ENCODE measurements around the gene GRPEL1.

Gene GRPEL1

DNA sequence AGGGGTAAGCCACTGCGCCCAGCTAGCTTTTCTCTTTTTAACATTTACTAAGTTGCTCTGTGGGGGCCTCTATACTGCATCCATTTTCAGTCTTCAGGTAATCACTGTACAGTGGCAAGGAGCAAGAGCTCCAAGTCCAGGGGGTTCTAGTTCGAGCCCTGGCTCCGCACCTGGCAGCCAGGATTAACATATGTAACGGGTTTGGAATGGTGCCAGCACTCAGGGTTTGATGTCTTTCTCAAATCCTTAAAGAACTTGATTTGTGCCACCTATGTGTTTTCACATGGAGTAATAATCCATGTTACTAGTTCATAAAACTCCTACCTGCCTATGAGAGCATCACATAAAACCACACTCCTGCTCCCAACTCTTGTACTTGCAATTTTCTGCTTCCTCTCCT lies 4.5 kb downstream of the GRPEL1 start:
- no peak overlapping the region for H4K91ac ChIP-seq (ENCODE audit: low read length)
- no peak overlapping the region for H3K18ac ChIP-seq (ENCODE audit: low read depth in 1 of 2, low read length in 2 of 2)
- no peak overlapping the region for H2AFZ ChIP-seq (ENCODE audit: low read depth, low read length)
- no peak overlapping the region for H3K4me2 ChIP-seq (ENCODE audit: low read length, poor library complexity, severe bottlenecking)
- peaks cover 42 to 63% of the 10 kb centered on the region in 2 experiments for H3K36me3 ChIP-seq (ENCODE audit: control insufficient read depth in 1 of 2, insufficient read depth in 2 of 2, low read depth in 1 of 2, low read length in 2 of 2)
- no peak overlapping the region for H2AK5ac ChIP-seq (ENCODE audit: low read length, severe bottlenecking)
- H3K9ac ChIP-seq (ENCODE audit: low read length) = no peak overlapping the region
- peaks cover 33% of the 10 kb centered on the region for H3K79me1 ChIP-seq (replicated peaks; ENCODE audit: low read length, poor library complexity, severe bottlenecking)
- H3K27me3 ChIP-seq (ENCODE audit: control insufficient read depth in 1 of 2, insufficient read depth in 1 of 2, low read length in 2 of 2) = no peaks in the 10 kb centered on the region
- H3K4me3 ChIP-seq (ENCODE audit: insufficient read depth in 1 of 2, low read depth in 1 of 2, low read length in 2 of 2) = no peak overlapping the region
- H2BK15ac ChIP-seq (ENCODE audit: low read depth, poor library complexity, severe bottlenecking) = no peak overlapping the region
- no peak overlapping the region for H2BK5ac ChIP-seq (ENCODE audit: low read depth, low read length, poor library complexity, severe bottlenecking)
- no peak overlapping the region for H3K27ac ChIP-seq (ENCODE audit: low read length, poor library complexity, severe bottlenecking)
- no peak overlapping the region for H3K14ac ChIP-seq (ENCODE audit: low read length in 2 of 2)
- no peaks in the 10 kb centered on the region for H3K9me3 ChIP-seq (ENCODE audit: control insufficient read depth, low read length)
- H2BK12ac ChIP-seq (ENCODE audit: low read length in 2 of 2) = no peak overlapping the region
- no peak overlapping the region for H2BK120ac ChIP-seq (ENCODE audit: low read depth, low read length)
- H3K4ac ChIP-seq (ENCODE audit: low read depth in 1 of 2, low read length in 2 of 2) = no peak overlapping the region
- peaks cover 3% of the 10 kb centered on the region for H3K4me1 ChIP-seq (ENCODE audit: control insufficient read depth, insufficient read depth, low read depth, low read length)
- WGBS = 99% methylated on average over 4 of the region's 4 CpGs
- DNase-seq = no peak
- no peak overlapping the region for H3K23ac ChIP-seq (ENCODE audit: low read length in 2 of 2)
- H4K8ac ChIP-seq (ENCODE audit: low read length) = no peak overlapping the region

DNA sequence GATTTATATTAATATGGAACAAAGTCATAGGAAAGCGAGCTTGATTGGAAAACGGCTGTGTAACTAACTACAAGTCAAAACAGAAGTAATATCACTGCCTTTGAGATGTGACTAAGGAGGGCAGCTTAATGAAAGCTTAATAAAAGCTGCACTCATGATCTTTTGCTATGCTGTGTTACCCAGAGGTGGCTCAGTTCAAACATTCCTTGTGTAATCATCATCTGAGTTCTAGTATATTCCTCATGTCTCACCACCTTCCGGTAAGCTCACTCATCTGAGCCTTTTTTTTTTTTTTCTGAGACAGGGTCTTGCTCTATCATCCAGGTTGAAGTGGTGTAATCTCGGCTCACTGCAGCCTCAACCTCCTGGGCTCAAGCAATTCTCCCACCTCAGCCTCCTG lies 5.0 kb downstream of the GRPEL1 start:
- Histone ChIP-seq H3K4me3 (ENCODE audit: insufficient read depth in 1 of 2, low read depth in 1 of 2, low read length in 2 of 2) (no peak overlapping the region), H3K4me1 (ENCODE audit: control insufficient read depth, insufficient read depth, low read depth, low read length) (peaks cover 3% of the 10 kb centered on the region), H4K91ac (ENCODE audit: low read length) (no peak overlapping the region), H3K36me3 (ENCODE audit: control insufficient read depth in 1 of 2, insufficient read depth in 2 of 2, low read depth in 1 of 2, low read length in 2 of 2) (peaks cover 43 to 66% of the 10 kb centered on the region in 2 experiments), H2BK12ac (ENCODE audit: low read length in 2 of 2) (no peak overlapping the region), H2AK5ac (ENCODE audit: low read length, severe bottlenecking) (no peak overlapping the region), H3K4ac (ENCODE audit: low read depth in 1 of 2, low read length in 2 of 2) (no peak overlapping the region), H3K4me2 (ENCODE audit: low read length, poor library complexity, severe bottlenecking) (no peak overlapping the region), H3K9me3 (ENCODE audit: control insufficient read depth, low read length) (no peaks in the 10 kb centered on the region), H3K23ac (ENCODE audit: low read length in 2 of 2) (no peak overlapping the region), H2BK5ac (ENCODE audit: low read depth, low read length, poor library complexity, severe bottlenecking) (no peak overlapping the region), H2BK120ac (ENCODE audit: low read depth, low read length) (no peak overlapping the region), H4K8ac (ENCODE audit: low read length) (no peak overlapping the region), H2BK15ac (ENCODE audit: low read depth, poor library complexity, severe bottlenecking) (no peak overlapping the region), H3K27me3 (ENCODE audit: control insufficient read depth in 1 of 2, insufficient read depth in 1 of 2, low read length in 2 of 2) (no peaks in the 10 kb centered on the region), H2AFZ (ENCODE audit: low read depth, low read length) (no peak overlapping the region), H3K9ac (ENCODE audit: low read length) (no peak overlapping the region), H3K79me1 (replicated peaks; ENCODE audit: low read length, poor library complexity, severe bottlenecking) (peaks cover 33% of the 10 kb centered on the region), H3K18ac (ENCODE audit: low read depth in 1 of 2, low read length in 2 of 2) (no peak overlapping the region), H3K14ac (ENCODE audit: low read length in 2 of 2) (no peak overlapping the region), H3K27ac (ENCODE audit: low read length, poor library complexity, severe bottlenecking) (no peak overlapping the region)
- DNase-seq = no peak
- WGBS = 99% methylated on average over 4 of the region's 4 CpGs

DNA sequence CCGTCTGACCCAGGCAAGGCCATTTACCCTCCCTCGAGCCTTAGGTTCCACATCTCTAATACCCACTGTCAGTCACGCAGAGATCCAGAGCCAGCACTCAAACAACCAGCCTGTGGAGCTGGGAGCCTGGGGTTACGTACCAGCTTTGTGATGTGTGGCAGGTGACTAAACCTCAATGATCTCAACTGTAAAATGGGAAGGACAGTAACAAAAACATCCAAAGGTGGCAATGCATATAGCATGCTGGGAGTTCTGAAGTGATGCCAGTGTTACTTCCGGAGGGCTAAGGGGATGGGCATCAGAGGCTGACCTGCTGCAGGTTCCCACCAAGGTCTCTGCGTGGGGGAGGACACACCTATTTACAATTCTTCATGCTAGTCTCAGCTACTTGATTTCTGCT lies 6.0 kb downstream of the GRPEL1 start:
- 98% methylated on average over 5 of the region's 6 CpGs for WGBS
- H2BK12ac ChIP-seq (ENCODE audit: low read length in 2 of 2) = no peak overlapping the region
- no peak overlapping the region for H4K91ac ChIP-seq (ENCODE audit: low read length)
- H2BK15ac ChIP-seq (ENCODE audit: low read depth, poor library complexity, severe bottlenecking) = no peak overlapping the region
- no peak overlapping the region for H3K9ac ChIP-seq (ENCODE audit: low read length)
- peaks cover 39 to 72% of the 10 kb centered on the region in 2 experiments for H3K36me3 ChIP-seq (ENCODE audit: control insufficient read depth in 1 of 2, insufficient read depth in 2 of 2, low read depth in 1 of 2, low read length in 2 of 2)
- H3K79me1 ChIP-seq (replicated peaks; ENCODE audit: low read length, poor library complexity, severe bottlenecking) = peaks cover 28% of the 10 kb centered on the region
- H3K4ac ChIP-seq (ENCODE audit: low read depth in 1 of 2, low read length in 2 of 2) = no peak overlapping the region
- no peak overlapping the region for H3K23ac ChIP-seq (ENCODE audit: low read length in 2 of 2)
- H3K4me3 ChIP-seq (ENCODE audit: insufficient read depth in 1 of 2, low read depth in 1 of 2, low read length in 2 of 2) = no peak overlapping the region
- DNase-seq = no peak
- H3K4me1 ChIP-seq (ENCODE audit: control insufficient read depth, insufficient read depth, low read depth, low read length) = peaks cover 3% of the 10 kb centered on the region
- no peak overlapping the region for H3K4me2 ChIP-seq (ENCODE audit: low read length, poor library complexity, severe bottlenecking)
- H3K18ac ChIP-seq (ENCODE audit: low read depth in 1 of 2, low read length in 2 of 2) = no peak overlapping the region
- H2AFZ ChIP-seq (ENCODE audit: low read depth, low read length) = no peak overlapping the region
- no peak overlapping the region for H2BK5ac ChIP-seq (ENCODE audit: low read depth, low read length, poor library complexity, severe bottlenecking)
- no peak overlapping the region for H2BK120ac ChIP-seq (ENCODE audit: low read depth, low read length)
- no peaks in the 10 kb centered on the region for H3K27me3 ChIP-seq (ENCODE audit: control insufficient read depth in 1 of 2, insufficient read depth in 1 of 2, low read length in 2 of 2)
- H3K14ac ChIP-seq (ENCODE audit: low read length in 2 of 2) = no peak overlapping the region
- no peak overlapping the region for H4K8ac ChIP-seq (ENCODE audit: low read length)
- H2AK5ac ChIP-seq (ENCODE audit: low read length, severe bottlenecking) = no peak overlapping the region
- H3K27ac ChIP-seq (ENCODE audit: low read length, poor library complexity, severe bottlenecking) = no peak overlapping the region
- no peaks in the 10 kb centered on the region for H3K9me3 ChIP-seq (ENCODE audit: control insufficient read depth, low read length)

DNA sequence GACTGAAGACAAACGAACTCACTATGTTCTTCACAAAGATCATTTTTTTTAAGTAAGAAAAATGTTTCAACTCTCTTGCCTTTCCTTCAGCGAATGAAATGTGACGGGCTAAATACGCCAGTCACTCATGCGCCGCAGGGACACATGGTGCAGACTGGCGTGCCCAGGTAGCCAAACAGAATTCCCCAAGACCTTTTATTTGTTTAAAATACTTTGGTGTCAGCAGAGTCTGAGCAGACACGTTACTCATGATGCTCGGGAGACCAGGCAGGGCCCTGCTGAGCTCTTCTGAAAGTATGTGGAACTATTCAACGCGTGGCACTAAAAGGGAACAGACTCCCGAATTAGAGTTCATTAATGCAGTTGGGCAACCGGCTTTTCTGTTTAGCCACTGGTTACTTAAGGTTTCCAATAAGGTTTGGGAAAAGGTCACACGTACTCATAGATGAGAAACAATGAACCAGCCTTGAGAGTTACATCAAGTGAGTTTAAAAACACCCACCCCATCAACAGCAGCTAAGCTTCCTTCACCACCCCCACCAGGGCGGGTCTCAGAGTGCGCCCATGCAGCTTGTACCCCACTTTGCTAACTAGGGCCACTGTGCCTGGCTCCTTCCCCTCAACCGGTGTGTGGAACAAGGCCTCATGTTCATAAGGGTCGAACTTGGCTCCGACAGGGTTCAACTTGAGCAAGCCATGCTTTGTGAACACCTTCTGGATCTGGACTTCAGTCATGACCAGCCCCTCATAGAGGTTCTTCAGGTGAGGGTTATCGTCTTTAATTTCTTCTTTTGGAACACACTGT lies 7.3 kb downstream of the GRPEL1 start:
- Histone ChIP-seq H3K9ac (ENCODE audit: low read length) (no peak overlapping the region), H3K36me3 (ENCODE audit: control insufficient read depth in 1 of 2, insufficient read depth in 2 of 2, low read depth in 1 of 2, low read length in 2 of 2) (peaks cover 50 to 81% of the 10 kb centered on the region in 2 experiments), H3K23ac (ENCODE audit: low read length in 2 of 2) (no peak overlapping the region), H3K4me3 (ENCODE audit: insufficient read depth in 1 of 2, low read depth in 1 of 2, low read length in 2 of 2) (no peak overlapping the region), H3K79me1 (replicated peaks; ENCODE audit: low read length, poor library complexity, severe bottlenecking) (peaks cover 35% of the 10 kb centered on the region), H3K14ac (ENCODE audit: low read length in 2 of 2) (no peak overlapping the region), H3K4me2 (ENCODE audit: low read length, poor library complexity, severe bottlenecking) (no peak overlapping the region), H2AK5ac (ENCODE audit: low read length, severe bottlenecking) (no peak overlapping the region), H2BK120ac (ENCODE audit: low read depth, low read length) (no peak overlapping the region), H3K4me1 (ENCODE audit: control insufficient read depth, insufficient read depth, low read depth, low read length) (no peaks in the 10 kb centered on the region), H4K91ac (ENCODE audit: low read length) (no peak overlapping the region), H3K27me3 (ENCODE audit: control insufficient read depth in 1 of 2, insufficient read depth in 1 of 2, low read length in 2 of 2) (no peaks in the 10 kb centered on the region), H2AFZ (ENCODE audit: low read depth, low read length) (no peak overlapping the region), H3K4ac (ENCODE audit: low read depth in 1 of 2, low read length in 2 of 2) (no peak overlapping the region), H3K27ac (ENCODE audit: low read length, poor library complexity, severe bottlenecking) (no peak overlapping the region), H3K9me3 (ENCODE audit: control insufficient read depth, low read length) (no peaks in the 10 kb centered on the region), H2BK12ac (ENCODE audit: low read length in 2 of 2) (no peak overlapping the region), H3K18ac (ENCODE audit: low read depth in 1 of 2, low read length in 2 of 2) (no peak overlapping the region), H2BK15ac (ENCODE audit: low read depth, poor library complexity, severe bottlenecking) (no peak overlapping the region), H2BK5ac (ENCODE audit: low read depth, low read length, poor library complexity, severe bottlenecking) (no peak overlapping the region), H4K8ac (ENCODE audit: low read length) (no peak overlapping the region)
- DNase-seq = no peak
- 96% methylated on average over 20 of the region's 20 CpGs for WGBS
